ENCODE measurements around the gene INSIG1. TPM values are rescaled to one million over a fixed set of nuclear protein-coding genes. Genes with fewer than 3 reads are reported as not detected.

Gene INSIG1
- polyA plus RNA-seq, 1 donor from 2014 or later = 28.5 TPM

DNA sequence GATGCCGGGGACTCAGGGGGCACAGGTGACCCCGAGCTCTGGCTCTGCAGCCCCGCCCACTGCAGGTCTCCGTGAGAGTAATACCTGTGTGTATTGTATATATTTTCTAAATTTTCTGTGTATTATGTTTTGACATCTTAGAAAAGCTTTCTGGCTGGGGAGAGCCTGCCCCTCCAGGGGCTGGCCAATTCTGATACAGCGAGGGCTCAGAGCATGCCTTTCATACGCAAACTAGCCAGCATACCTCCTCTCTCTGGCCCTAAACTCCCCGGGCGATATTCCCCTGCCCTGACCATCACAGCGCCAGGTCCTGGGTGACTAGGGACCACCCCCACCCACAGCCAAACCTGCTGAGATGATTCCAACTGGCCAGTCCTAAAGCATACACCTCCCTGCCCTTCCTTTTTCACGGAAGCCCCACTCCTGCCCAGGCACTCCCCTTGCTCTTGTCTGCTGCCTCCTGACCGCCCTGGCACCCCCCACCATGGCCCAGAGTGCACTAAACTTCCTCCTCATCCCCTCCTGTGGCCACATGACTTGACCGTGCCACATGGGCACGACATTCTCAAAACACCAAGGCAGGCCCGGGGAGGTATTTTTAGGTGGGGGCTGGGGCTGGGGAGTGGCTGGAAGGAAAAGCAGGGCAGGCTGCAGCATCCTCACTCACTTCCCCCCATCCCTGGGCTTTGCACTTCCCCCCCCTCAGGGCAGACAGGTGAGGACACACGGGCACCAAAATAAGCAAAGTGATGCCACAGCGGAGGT lies 61.5 kb downstream of the INSIG1 start:
- Mint-ChIP-seq H3K27me3 (peaks cover 43% of the 10 kb centered on the region), H3K9me3 (peaks cover 0 to 2% (median 0%) of the 10 kb centered on the region in 3 donors), H3K27ac (no peak overlapping the region), H3K4me3 (peak overlapping the region in 2 of 4 donors; percentile 37 to 67), H3K36me3 (peaks cover 2% of the 10 kb centered on the region), H3K4me1 (peaks cover 30 to 37% (median 37%) of the 10 kb centered on the region in 3 donors)

Other genes starting within 250 kb of the INSIG1 start
- gene HTR5A, start 227.6 kb upstream of the INSIG1 start, polyA plus RNA-seq = not detected
- not detected for gene EN2, start 160.3 kb downstream of the INSIG1 start, polyA plus RNA-seq
- not detected for gene CNPY1, start 248.7 kb downstream of the INSIG1 start, polyA plus RNA-seq

All from IgD-negative memory B cell (primary cell).